ENCODE data around the gene SLC30A1.

The SLC30A1 gene

GRCh38 chr1:211606914-211607753 is 28.2 kb upstream of the SLC30A1 start:
- DNase-seq, result peak; percentile 34

DNA sequence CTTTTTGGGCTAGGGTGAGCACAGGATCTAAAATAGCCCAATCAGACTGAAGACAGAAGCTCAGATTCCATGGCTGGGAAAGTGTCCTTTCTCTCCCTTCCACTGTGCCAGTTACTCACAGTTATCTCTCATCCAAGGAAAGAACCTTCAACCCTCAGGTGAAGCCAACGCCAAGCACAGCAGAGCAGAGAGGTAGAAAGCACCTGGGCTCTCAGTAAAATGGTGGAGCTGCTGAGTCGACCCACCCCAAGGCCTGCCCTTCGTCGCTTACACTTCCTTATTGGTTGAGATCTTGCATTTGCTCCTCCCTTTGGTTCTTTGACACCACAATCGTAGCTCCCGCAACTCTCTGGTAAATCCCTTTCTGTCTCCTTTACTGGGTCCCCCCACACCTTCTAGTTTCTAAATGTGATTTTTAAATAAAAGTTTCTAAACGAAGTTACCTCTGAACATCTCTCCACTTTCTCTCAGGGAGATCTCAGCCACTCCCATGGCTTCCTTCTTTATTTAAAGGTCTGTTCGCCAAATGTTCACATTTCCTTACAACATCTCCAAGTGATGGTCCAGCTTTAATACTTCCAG is 27.5 kb upstream of the SLC30A1 start:
- DNase-seq, result peak; percentile 17

DNA sequence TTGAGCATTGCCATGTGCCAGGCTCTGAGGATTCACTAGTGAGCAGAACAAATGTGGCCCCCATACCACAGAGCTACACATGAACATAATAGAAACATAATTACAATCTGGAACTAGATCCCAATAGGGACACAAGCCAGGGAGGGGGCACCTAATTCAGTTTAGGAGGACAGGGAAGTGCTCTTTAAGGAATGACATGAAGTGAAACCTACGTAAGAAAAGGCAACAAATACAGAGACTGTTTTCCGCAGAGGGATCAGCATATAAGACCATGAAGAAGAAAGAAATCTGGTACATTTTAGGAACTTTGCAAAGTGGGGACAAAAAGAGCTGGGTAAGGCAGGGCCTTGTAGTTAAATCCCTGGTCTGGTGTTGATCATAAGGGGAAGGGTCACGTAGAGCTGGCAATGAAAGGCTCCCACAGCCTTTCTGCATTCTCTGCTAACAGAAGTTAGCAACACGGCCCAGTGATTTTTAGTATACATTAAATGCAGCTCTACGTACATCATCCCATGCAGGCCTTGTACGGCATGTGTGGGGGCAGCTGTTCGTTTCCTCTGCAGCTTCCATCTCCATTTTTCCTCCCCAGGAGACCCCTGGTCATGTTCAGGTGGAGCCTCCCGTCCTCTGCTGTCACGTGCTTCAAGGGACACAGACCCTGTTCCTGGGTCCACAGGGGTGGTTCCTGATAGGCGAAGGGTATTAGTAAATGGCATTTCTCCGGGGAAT is 26.8 kb upstream of the SLC30A1 start:
- DNase-seq, result no peak

- no peak for DNase-seq
Observed at GRCh38 chr1:211605034-211605433, 26.1 kb upstream of the SLC30A1 start.

- no peak for DNase-seq
Observed at GRCh38 chr1:211604548-211604947, 25.6 kb upstream of the SLC30A1 start.

- DNase-seq, result no peak
Observed at GRCh38 chr1:211603713-211604112, 24.8 kb upstream of the SLC30A1 start.

- no peak for DNase-seq
Observed at GRCh38 chr1:211603191-211603701, 24.3 kb upstream of the SLC30A1 start.

DNA sequence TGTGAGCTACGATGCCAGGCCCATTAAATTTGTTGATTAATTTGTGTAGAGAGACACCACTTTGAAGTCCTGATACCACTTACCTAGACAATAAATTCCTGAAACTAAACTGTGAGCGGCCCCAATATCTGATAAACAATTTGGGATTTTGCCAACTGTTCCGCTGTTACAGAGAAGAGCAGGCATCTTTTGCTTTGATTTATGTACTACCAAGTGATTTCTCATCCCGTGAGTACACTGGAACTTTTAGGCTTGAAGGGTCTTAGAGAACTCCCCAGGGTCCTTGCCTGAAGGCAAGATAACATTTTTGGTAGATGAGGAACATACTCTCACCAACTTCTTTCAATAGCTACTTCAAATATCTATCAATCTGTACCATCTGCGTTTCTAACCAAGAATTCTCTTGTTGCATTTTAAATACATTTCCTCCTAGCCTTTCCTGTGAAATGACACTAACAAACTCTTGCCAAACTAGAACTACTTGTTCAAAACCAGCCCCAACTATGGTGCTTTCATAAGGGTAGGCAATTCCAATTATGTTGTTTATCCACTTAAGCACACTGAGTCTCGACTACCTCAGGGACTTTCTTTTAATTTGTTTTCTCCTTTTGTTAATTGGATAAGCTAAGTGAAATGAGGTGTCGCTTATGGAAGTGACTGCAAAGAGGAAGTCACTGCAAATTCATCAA is 23.2 kb upstream of the SLC30A1 start:
- no peak for DNase-seq

- no peak for DNase-seq
Observed at GRCh38 chr1:211601159-211601558, 22.2 kb upstream of the SLC30A1 start.

- DNase-seq, result no peak
Observed at GRCh38 chr1:211599250-211599649, 20.3 kb upstream of the SLC30A1 start.

GRCh38 chr1:211598514-211598913 is 19.6 kb upstream of the SLC30A1 start:
- DNase-seq, result no peak

- DNase-seq, result no peak
Observed at GRCh38 chr1:211596418-211597181, 17.6 kb upstream of the SLC30A1 start.

DNA sequence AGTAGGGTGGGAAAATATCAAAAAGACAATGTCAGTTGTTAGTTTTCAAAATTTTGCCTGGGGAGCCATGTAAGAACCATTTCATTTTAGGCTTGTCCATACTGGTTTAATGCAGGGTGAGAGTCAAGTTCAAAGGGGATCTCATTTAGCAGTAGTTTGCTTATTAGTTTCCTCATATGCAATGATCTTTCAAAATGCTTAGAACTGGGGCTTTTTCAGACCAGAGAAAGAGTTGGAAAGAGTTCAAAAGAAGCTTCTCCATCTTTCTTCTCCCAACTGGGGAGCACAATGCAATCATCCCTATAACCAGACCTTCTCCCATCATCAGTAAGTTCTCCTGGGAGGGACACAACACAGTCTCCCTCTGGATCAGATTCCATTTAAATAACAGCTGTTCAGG is 16.5 kb upstream of the SLC30A1 start:
- DNase-seq, result no peak

- no peak for DNase-seq
Observed at GRCh38 chr1:211591980-211592493, 13.1 kb upstream of the SLC30A1 start.

DNA sequence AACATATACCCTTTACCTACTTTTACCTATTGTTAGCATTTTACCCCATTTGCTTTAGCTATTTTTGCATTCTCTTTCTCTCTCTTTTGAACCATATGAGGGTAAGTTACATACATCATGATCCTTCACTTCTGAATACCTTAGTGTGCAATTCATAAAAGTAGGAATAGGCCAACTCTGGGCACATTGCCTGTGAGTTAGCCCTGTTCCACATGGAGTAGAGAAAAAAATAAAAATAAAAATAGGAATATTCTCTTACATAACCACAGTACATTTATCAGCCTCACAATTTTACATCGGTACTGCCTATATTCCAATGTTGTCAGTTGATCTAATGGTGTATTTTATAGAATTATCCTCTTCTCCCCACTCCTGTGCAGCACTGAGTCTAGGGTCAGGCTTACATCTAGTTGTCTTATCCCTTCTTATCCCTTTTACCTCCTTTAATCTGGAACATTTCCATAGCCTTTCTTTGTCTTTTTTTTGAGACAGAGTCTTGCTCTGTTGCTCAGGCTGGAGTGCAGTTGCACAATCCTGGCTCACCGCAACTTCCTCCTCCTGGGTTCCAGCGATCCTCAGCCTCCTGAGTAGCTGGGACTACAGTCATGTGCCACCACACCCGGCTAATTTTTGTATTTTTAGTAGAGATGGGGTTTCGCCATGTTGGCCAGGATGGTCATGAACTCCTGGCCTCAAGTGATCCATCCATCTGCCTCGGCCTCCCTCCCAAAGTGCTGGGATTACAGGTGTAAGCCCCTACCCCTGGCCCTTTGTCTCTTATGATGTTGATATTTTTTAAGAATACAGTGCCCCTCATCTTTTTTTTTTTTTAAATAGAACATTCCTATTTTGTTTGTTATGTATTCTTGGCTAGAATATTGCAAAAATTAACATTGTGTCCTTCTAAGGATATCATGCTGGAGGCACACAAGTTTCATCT is 11.1 kb upstream of the SLC30A1 start:
- DNase-seq, result no peak

DNA sequence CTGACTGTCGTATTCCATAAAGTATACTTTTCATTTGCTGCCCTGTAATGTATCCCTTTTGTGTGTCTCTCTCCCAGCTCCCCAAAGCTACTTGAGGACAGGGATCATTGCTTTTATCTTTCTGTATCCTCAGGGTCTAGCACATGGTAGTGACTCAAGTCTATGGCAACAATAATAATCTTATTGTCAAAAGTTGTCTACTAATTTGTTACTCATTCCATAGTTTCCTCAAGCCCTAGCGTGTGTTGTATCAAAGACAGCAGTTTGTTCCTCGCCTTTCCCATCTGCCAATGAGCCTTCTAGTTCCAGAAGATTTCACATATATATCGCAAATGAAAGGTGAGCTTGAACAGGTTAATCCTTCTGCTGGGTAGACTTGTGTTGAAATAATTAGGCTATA is 9.8 kb upstream of the SLC30A1 start:
- no peak for DNase-seq

- DNase-seq, result no peak
Observed at GRCh38 chr1:211587123-211587522, 8.2 kb upstream of the SLC30A1 start.

GRCh38 chr1:211586538-211586937 is 7.6 kb upstream of the SLC30A1 start:
- DNase-seq, result no peak

GRCh38 chr1:211583011-211583992 is 4.3 kb upstream of the SLC30A1 start:
- no peak for DNase-seq

DNA sequence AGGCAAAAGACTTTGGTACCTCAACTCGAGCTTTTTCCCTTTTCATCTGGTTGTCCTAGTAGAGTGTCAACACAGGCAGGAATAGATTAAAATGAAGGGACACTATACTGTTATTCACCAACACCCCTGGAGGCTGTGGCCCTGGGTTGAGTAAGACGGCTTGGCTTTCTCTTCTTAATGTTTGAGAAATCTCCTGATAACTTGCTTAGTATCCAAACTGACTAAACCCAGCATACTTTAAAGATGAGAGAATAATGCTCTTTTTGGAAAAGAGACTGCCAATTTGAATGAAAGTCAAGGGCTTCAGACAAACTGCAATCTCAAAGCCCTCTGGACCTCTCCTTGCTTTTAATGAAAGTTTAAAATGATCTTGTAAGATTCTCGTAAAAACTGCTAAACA is 2.6 kb upstream of the SLC30A1 start:
- no peak for DNase-seq

All from CD4-positive, alpha-beta T cell treated with Interleukin-17A for 4 hours (primary cell).